Keratinocyte (primary cell): ENCODE data around the gene ING5.

Experiments used
- CTCF ChIP-seq, 3 experiments: IDR thresholded peaks in 1 of 3; conservative IDR thresholded peaks in 1 of 3; optimal IDR thresholded peaks in 1 of 3; 2 replicates in 2 of 3; 3 replicates in 1 of 3; pipeline versions ENCODE3 to v1.5.1; 2011; ENCODE audit warnings: low read length in 3 of 3, mild to moderate bottlenecking in 3 of 3, moderate library complexity in 2 of 3, control low read depth in 1 of 3, inconsistent platforms in 1 of 3; ENCODE audit not compliant: insufficient read depth in 2 of 3; ENCODE audit errors: extremely low read depth in 1 of 3
- EZH2 ChIP-seq: IDR thresholded peaks from one replicate; pipeline ENCODE4 v1.6.1; 2012; ENCODE audit warnings: inconsistent platforms, mild to moderate bottlenecking, low read length, moderate library complexity

- TF ChIP-seq CTCF (optimal IDR thresholded peaks at IDR 0.05 in 1 of 3, IDR thresholded peaks at IDR 0.05 in 1 of 3, conservative IDR thresholded peaks at IDR 0.05 in 1 of 3; ENCODE audit: extremely low read depth in 1 of 3, insufficient read depth in 2 of 3, low read length in 3 of 3) (no peak), EZH2 (no peak)
Measured at GRCh38 chr2:241772063-241772499, 70.2 kb downstream of the ING5 start.
